Measurements from ENCODE around the gene IL15RA.

The IL15RA gene

DNA sequence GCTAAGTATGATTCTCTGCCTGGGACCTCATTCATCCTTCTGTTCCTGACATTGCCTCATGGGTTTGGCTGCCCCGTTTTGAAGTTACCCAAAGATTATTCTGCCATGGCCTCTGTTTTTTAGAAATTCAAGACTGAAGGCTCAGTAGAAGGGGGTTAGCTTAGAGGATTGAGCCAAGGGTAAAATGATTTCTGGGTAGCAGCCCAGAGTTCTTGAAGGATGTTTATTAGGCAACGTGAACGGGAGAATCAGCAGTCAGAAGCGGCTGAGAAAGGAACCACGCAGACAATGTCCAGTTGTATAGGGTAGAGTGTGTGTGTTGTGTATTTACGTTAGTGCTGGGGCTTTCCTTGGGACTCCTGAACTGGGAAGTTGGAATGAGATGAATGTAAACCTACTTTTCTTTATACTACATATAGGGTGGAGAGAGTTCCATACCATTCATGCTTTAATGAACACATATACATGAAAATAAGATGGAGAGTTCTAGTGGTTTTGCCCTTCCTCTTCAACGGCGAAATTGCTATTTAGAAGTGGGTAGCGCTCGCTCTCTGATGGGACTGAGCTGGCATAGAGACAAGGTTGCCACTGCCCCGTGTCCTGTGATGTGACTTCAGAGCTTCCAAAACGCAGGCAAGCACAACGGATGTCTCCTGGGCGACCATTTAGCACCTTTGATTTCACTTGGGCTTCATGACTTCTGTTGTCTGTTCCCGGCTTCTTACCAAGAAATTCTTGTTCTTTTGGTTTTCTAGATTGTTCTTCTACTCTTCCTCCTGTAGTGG is 35.0 kb upstream of the IL15RA start:
- Histone ChIP-seq H3K9ac (ENCODE audit: low read length) (no peak overlapping the region), H3K4me3 (ENCODE audit: low read length) (no peak overlapping the region), H3K36me3 (replicated peaks; ENCODE audit: low read depth, low read length) (no peaks in the 10 kb centered on the region), H3K4me2 (ENCODE audit: low read length) (no peak overlapping the region), H3K27ac (ENCODE audit: low read length) (no peak overlapping the region), H4K20me1 (ENCODE audit: insufficient read depth, low read length) (no peaks in the 10 kb centered on the region), H3K4me1 (ENCODE audit: low read length) (peaks cover 12% of the 10 kb centered on the region), H3K27me3 (ENCODE audit: low read depth, low read length) (no peaks in the 10 kb centered on the region), H2AFZ (ENCODE audit: low read depth, low read length) (no peak overlapping the region), H3K79me2 (ENCODE audit: low read length) (no peaks in the 10 kb centered on the region), H3K9me3 (ENCODE audit: insufficient read depth, low read length) (no peaks in the 10 kb centered on the region)
- TF ChIP-seq, protein P1, sequence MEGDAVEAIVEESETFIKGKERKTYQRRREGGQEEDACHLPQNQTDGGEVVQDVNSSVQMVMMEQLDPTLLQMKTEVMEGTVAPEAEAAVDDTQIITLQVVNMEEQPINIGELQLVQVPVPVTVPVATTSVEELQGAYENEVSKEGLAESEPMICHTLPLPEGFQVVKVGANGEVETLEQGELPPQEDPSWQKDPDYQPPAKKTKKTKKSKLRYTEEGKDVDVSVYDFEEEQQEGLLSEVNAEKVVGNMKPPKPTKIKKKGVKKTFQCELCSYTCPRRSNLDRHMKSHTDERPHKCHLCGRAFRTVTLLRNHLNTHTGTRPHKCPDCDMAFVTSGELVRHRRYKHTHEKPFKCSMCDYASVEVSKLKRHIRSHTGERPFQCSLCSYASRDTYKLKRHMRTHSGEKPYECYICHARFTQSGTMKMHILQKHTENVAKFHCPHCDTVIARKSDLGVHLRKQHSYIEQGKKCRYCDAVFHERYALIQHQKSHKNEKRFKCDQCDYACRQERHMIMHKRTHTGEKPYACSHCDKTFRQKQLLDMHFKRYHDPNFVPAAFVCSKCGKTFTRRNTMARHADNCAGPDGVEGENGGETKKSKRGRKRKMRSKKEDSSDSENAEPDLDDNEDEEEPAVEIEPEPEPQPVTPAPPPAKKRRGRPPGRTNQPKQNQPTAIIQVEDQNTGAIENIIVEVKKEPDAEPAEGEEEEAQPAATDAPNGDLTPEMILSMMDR (IDR thresholded peaks at IDR 0.05; ENCODE audit: low read depth, low read length) = no peak
- TF ChIP-seq EZH2phosphoT487 (IDR thresholded peaks at IDR 0.05; ENCODE audit: low read depth) = no peak

- Histone ChIP-seq H3K27ac (ENCODE audit: low read length) (no peak overlapping the region), H3K79me2 (ENCODE audit: low read length) (no peaks in the 10 kb centered on the region), H4K20me1 (ENCODE audit: insufficient read depth, low read length) (no peaks in the 10 kb centered on the region), H3K4me3 (ENCODE audit: low read length) (no peak overlapping the region), H2AFZ (ENCODE audit: low read depth, low read length) (no peak overlapping the region), H3K9ac (ENCODE audit: low read length) (no peak overlapping the region), H3K9me3 (ENCODE audit: insufficient read depth, low read length) (no peaks in the 10 kb centered on the region), H3K36me3 (replicated peaks; ENCODE audit: low read depth, low read length) (no peaks in the 10 kb centered on the region), H3K4me2 (ENCODE audit: low read length) (no peak overlapping the region), H3K27me3 (ENCODE audit: low read depth, low read length) (no peaks in the 10 kb centered on the region), H3K4me1 (ENCODE audit: low read length) (peaks cover 12% of the 10 kb centered on the region)
- no peak for TF ChIP-seq EZH2phosphoT487 (IDR thresholded peaks at IDR 0.05; ENCODE audit: low read depth)
- TF ChIP-seq, protein P1 (IDR thresholded peaks at IDR 0.05; ENCODE audit: low read depth, low read length) = no peak
Measured at GRCh38 chr10:6011558-6011957, 34.2 kb upstream of the IL15RA start.

DNA sequence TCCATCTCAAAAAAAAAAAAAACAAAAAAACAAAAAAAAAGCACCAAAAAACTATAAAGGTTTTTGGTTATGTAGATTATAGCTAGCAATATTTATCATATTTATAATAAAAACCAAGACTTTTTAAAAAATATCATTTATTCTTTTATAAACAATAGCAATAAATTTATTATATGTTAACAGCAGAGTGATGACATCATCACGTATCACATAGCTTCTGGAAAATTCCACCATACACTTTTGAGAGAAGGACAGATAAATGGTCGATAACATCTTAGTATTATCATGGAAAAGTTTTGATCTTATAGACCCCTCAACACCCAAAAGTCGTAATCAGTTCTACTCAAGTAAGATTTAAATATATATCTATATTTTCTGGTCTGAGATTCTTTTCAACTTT is 33.2 kb upstream of the IL15RA start:
- Histone ChIP-seq H3K9me3 (ENCODE audit: insufficient read depth, low read length) (no peaks in the 10 kb centered on the region), H2AFZ (ENCODE audit: low read depth, low read length) (no peak overlapping the region), H4K20me1 (ENCODE audit: insufficient read depth, low read length) (no peaks in the 10 kb centered on the region), H3K27me3 (ENCODE audit: low read depth, low read length) (no peaks in the 10 kb centered on the region), H3K4me2 (ENCODE audit: low read length) (no peak overlapping the region), H3K79me2 (ENCODE audit: low read length) (no peaks in the 10 kb centered on the region), H3K9ac (ENCODE audit: low read length) (no peak overlapping the region), H3K36me3 (replicated peaks; ENCODE audit: low read depth, low read length) (no peaks in the 10 kb centered on the region), H3K4me3 (ENCODE audit: low read length) (no peak overlapping the region), H3K4me1 (ENCODE audit: low read length) (peaks cover 12% of the 10 kb centered on the region), H3K27ac (ENCODE audit: low read length) (no peak overlapping the region)
- TF ChIP-seq EZH2phosphoT487 (IDR thresholded peaks at IDR 0.05; ENCODE audit: low read depth) = no peak
- TF ChIP-seq, protein P1 (IDR thresholded peaks at IDR 0.05; ENCODE audit: low read depth, low read length) = no peak

DNA sequence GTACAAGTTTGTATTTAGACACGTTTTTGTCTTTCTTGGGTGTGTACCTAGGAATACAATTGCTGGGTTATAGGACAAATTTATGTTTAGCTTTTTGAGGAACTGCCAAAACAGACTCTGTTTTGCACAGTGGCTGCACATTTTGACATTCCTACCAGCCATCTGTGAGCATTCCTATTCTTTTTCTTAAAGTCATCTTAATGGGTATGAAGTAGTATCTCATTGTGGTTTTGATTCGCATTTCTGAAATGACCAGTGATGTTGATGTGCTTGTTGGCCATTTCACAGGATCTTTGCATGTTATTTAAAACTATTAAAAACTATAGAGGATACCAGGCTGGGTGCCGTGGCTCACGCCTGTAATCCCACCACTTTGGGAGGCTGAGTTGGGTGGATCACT is 32.6 kb upstream of the IL15RA start:
- no peak overlapping the region for H3K4me3 ChIP-seq (ENCODE audit: low read length)
- no peak overlapping the region for H2AFZ ChIP-seq (ENCODE audit: low read depth, low read length)
- no peak overlapping the region for H3K4me2 ChIP-seq (ENCODE audit: low read length)
- no peaks in the 10 kb centered on the region for H3K9me3 ChIP-seq (ENCODE audit: insufficient read depth, low read length)
- H3K27ac ChIP-seq (ENCODE audit: low read length) = no peak overlapping the region
- peaks cover 12% of the 10 kb centered on the region for H3K4me1 ChIP-seq (ENCODE audit: low read length)
- no peaks in the 10 kb centered on the region for H3K79me2 ChIP-seq (ENCODE audit: low read length)
- no peaks in the 10 kb centered on the region for H4K20me1 ChIP-seq (ENCODE audit: insufficient read depth, low read length)
- no peaks in the 10 kb centered on the region for H3K36me3 ChIP-seq (replicated peaks; ENCODE audit: low read depth, low read length)
- H3K27me3 ChIP-seq (ENCODE audit: low read depth, low read length) = no peaks in the 10 kb centered on the region
- H3K9ac ChIP-seq (ENCODE audit: low read length) = no peak overlapping the region
- no peak for TF ChIP-seq EZH2phosphoT487 (IDR thresholded peaks at IDR 0.05; ENCODE audit: low read depth)
- TF ChIP-seq, protein P1 (IDR thresholded peaks at IDR 0.05; ENCODE audit: low read depth, low read length) = no peak
